Measurements from ENCODE around the gene PSME1.
A peak's percentile ranks its signal among the peaks of the same experiment; 100 is the strongest.
"Not testable (repeated sequence)": the region's sequence is repeated elsewhere in the genome, so short reads cannot be mapped to it uniquely, and the experiment has no call there.

Gene PSME1

GRCh38 chr14:24105609-24106239 lies 30.3 kb upstream of the PSME1 start:
- not testable (repeated sequence) for DNase-seq

- DNase-seq = no peak
These were observed 29.2 kb upstream of the PSME1 start for GRCh38 chr14:24106672-24107271.

DNA sequence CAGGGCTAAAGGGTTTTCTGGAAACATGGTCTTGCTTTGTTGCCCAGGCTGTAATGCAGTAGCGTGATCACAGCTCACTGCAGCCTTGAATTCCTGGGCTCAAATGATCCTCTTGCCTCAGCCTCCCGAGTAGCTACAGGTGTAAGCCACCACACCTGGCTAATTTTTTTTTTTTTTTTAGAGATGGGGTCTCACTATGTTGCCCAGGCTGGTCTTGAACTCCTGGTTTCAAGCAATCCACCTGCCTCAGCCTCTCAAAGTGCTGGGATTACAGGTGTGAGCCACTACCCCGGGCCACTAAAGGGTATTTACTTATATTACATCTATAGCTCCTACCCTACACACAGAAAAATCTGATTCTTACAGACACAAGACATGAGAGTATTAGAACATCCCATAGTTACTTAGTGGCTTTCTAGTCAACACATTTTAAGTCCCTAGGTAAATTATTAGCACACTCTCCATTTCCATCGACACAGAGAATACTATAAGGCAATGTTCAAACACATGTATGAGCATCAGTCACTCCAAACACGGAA lies 27.6 kb upstream of the PSME1 start:
- DNase-seq = no peak

- DNase-seq = no peak
These were observed 25.9 kb upstream of the PSME1 start for GRCh38 chr14:24110060-24110459.

DNA sequence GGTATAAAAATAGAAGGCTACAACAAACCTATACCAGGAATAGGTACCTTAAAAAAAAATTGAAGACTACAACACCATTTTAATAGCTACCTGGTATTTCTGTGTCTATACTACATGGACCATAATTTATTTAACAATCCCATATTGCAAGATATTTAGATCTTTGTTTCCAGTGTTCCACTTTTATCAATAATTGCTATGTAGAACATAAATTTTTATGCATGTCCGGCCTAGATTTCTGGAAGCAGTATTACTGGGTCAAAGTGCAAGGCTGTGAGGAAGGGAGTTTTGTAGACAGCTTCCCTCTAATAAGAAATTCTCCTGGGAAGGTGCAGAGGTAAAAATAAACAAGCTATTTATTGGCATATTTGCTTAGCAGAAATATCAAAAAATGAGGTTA lies 25.5 kb upstream of the PSME1 start:
- DNase-seq = no peak

DNA sequence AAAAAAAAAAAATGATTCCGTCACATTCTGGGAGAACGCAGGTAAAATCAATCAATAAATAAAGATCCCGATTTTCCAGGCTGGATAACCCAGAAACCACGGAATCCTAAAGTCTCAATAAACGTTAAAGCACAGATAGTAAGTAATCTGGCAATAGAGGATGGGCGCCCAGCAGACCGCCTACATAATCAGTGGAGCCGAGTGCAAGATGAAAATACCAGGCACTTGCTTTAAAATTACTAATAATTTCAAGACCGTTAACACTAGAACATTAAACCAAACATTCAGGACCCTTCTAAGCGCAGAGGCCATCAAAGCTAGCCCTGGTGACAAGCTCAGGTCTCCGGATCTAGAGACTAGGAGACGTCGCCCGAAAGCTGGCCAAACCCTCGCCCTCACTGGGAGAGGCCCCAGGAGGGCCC lies 22.6 kb upstream of the PSME1 start:
- DNase-seq = no peak

GRCh38 chr14:24113801-24114531 lies 22.0 kb upstream of the PSME1 start:
- DNase-seq = peak; percentile 65

DNA sequence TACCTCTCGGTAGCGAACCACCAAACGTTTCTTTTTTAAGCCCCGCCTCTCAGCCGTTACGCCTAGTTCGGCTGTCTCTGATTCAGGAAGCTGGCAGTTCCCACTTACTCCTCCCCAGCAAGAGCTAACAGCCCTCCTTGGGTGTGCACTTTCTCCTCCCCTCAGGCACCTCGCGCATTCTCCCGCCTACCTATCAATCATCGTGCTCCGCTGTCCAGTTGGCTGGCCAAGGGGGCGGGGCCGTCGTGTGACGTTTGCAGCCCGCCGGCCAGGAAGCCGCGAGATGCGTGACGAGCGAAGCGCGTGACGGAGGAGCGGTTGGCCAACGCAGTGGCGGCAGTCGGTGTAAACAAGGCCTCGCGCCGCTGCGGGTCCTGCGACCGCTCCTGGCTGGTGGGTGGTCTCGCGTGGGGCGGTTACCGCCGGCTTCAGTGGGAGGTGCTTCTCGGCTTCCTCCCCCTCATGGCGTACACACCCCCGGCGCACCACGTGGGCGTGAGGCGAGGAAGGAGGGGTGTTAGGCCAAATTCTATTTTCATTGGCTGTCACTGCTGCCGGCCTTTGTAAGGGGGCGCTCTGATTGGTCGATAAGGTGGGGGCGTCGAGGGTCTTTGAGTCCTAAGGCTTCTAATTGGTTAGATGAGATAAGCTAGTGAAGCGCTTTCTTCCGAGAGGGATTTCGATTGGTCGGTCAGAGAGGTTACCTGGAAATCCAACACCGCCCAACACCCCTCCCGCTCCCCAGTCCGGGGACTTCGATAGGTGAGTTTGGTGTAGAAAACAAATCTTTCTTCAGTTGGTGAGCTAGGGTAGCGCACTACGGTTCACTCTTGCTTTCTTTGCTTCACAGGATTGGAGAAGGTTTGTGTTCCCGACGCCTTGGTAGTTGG lies 21.2 kb upstream of the PSME1 start, which contains the start of the genes DCAF11 and NRL:
Gene DCAF11, plus strand, starts transcription at position 246 of the 890 bp plus-strand sequence. CDS start 818 bp downstream, outside the sequence.
Gene NRL, minus strand, starts transcription at position 418 of the 890 bp plus-strand sequence. CDS start 32,101 bp downstream, outside the sequence.
- no peak for DNase-seq

GRCh38 chr14:24115422-24116127 lies 20.4 kb upstream of the PSME1 start:
- no peak for DNase-seq

- no peak for DNase-seq
These were observed 19.7 kb upstream of the PSME1 start for GRCh38 chr14:24116128-24116814.

DNA sequence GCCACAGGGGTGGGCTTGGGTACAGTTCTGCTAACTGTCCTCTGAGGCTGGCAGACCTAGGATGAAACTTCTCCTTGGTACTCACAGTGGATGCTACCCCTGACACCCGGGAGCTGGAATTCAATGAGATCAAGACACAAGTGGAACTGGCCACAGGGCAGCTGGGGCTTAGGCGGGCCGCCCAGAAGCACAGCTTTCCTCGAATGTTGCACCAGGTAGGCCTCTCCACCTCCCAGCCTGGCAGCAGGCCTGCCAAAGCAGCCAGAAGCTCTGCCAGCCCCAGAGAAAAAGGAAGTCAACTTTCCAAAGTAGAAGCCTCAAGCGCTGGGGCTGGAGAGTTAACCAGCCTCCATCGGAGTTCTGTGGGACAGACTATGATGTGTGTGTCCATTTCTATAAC lies 18.8 kb upstream of the PSME1 start:
- DNase-seq = no peak

GRCh38 chr14:24119691-24120090 lies 16.3 kb upstream of the PSME1 start:
- DNase-seq = no peak

GRCh38 chr14:24121210-24121609 lies 14.8 kb upstream of the PSME1 start:
- DNase-seq = no peak

DNA sequence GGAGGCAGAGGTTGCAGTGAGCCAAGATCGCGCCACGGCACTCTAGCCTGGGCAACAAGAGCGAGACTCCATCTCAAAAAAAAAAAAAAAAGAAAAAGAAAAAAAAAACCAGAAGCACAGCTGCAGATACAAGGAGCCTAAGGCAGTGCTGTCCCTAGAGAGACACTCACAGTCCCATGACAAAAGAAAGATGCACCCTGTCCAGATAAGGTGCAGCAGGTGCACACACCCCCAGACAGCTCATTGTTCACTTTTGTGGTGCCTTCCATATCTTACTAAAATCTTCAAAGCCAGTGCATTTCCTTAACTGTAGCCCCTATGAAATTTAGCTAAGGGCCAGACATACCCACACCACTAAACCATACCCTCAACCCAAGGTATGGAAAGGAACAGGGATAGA lies 13.6 kb upstream of the PSME1 start:
- no peak for DNase-seq

DNA sequence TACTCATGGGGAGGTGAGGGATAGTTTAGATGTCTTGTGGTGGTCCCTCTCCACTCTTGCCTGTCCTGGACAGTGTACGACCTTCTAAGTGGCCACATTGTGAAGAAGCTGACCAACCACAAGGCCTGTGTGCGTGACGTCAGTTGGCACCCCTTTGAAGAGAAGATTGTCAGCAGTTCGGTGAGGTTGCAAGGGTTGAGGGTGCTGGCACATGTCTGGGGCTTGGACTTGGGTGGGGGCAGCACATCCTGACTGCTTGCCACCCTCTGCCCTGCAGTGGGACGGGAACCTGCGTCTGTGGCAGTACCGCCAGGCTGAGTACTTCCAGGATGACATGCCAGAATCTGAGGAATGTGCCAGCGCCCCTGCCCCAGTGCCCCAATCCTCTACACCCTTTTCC lies 13.1 kb upstream of the PSME1 start:
- DNase-seq = no peak

GRCh38 chr14:24123424-24124417 lies 12.3 kb upstream of the PSME1 start:
- DNase-seq = no peak

- no peak for DNase-seq
These were observed 9.1 kb upstream of the PSME1 start for GRCh38 chr14:24126939-24127338.

DNA sequence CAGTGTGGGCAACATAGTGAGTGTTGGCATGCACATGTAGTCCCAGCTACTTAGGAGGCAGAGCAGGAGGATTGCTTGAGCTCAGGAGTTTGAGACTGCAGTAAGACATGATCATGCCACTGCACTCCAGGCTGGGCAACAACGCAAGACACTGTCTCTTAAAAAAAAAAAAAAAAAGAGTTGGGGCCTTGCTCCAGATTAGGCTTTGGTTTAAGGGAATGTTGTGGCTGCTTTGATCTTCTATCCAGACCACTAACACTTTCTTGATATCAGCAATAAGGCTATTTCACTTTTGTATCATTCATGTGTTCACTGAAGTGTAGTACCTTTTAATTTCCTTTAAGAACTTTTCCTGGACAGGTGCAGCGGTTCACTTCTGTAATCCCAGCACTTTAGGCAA lies 8.3 kb upstream of the PSME1 start:
- DNase-seq = no peak

GRCh38 chr14:24129410-24129998 lies 6.5 kb upstream of the PSME1 start:
- no peak for DNase-seq

GRCh38 chr14:24130380-24130716 lies 5.6 kb upstream of the PSME1 start, which contains the start of gene FITM1:
FITM1 (plus strand) TSS chr14:24130659; CDS start chr14:24131564, 905 bp downstream.
- no peak for DNase-seq

Data from cortex of kidney (tissue), 1 donor.